HCEC 1CT (cell line): Measurements from ENCODE around the gene ATP8B3.
"Not testable (repeated sequence)": the region's sequence is repeated elsewhere in the genome, so short reads cannot be mapped to it uniquely, and the experiment has no call there.

Source experiments
- DNase-seq: peaks from one replicate; pipeline ENCODE4 v3.0.0-alpha.2; 2017

ATP8B3 gene

DNA sequence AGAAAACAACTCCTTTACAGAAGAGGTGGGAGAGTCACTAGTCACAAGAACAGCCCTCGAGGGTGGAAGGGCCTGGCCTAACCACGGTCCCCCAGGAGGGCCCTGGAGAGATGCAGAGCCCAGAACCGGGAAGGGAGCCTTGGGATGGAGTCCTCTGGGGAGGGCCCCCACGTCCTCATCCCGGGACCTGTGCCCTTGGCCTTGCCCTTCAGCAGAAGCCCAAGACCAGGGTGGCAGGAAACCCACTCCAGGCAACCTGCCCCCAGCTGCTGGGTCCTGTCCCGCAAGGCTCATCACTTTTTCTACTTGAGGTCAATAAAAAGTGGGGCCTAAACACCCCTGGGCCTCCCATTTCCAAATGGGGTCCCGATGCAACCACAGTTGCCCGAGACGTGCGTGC, 2.3 kb upstream of the ATP8B3 start:
- no peak for DNase-seq

DNA sequence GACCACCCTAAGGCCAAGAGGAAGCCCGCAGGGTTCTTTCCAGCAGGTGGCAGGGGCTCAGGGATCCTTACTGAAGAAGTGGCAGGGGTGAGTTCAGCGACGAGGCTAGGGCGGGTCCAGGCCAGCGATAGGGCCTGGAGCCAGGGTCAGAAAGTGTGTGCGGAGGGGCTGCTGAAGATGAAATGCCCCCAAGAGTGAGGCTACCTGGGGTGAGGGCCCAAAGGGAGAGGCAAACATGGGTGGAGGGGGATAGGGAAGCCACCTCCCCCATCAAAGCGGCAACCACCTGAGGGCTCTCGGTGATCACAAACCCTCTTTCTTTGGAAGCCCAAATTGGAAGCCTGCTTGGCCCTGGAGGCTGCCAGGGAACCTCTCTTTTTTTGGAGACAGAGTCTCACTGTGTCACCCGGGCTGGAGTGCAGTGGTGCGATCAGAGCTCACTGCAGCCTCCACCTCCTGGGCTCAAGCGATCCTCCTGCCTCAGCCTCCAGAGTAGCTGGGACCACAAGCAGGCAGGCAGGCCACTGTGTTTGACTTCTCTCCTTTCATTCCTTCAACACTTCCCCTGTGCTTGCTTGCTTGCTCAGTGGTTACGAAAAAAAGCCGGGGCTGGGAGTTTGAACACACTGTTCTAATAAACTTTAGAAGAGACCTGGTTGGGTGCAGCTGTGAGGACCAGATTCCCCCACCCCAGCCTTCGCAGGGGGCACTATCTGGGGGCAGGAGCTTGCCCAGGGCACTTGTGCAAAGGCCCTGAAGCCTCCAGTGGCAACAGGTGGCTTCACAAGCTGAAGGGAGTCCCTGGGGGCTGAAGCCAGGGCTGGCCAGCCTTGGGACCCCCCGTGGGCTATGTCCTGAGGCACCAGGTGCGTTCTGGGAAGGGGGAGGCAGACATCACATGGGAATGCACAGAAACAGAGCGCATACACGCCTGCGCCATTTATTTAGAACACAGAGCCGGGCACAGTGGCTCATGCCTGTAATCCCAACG, 1.4 kb upstream of the ATP8B3 start:
- no peak for DNase-seq

DNA sequence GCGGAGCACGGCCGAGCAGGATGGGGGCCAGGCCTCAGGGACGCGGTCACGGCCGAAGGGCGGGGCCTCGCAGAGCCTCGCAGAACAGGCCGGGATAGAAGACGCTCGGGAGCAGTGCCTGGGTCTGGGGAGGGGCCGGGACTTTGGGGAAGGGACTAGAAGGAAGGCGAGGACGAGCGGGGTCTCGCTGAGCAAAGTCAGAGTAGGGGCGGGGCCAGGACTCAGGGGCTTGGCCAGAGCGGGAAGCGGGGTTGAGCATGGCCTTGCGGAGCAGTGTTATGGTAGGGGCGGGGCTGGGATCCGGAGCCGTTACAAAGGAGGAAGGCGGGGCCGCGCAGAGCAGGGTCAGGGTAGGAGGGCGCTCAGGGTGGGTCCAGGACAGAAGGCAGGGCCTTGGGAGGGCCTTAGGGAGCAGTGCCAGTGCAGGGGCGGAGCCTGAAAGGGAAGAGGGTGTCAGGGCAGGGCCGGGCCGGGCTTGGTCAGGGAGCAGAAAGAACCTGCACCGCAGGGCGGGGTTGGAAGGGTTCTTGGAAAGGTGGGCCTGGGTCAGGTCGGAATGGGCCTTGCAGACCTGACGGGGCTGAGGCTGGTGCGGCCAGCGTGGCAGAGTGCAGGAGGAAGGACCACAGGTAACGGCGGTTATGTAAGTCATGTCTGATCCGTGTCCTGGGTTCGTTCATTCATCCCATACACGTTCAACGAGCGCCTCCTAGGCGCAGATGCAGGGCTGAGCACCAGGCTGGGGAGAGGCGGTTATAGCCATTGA, 533 bp upstream of the ATP8B3 start:
- DNase-seq = peak; percentile 96

DNA sequence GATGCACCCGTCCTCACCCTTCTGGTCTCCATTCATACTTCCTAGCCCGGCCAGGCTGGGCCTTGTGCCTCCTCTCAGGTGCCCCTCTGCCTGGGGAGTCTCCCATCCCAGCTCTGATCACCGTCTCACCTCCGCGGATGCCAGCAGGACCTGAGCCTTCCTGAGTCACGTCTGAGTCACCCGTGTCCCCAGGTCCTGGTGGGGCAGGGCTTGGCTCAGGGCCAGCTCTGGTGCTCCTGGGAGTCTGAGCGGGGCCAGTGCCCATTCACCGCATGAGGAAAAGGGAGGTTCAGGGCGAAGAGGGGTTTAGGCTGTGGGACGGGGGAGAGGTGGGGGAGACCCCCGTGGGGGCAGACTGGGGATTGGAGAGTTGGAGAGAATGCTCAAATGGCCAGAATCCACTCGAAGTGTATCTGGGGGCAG, 593 bp downstream of the ATP8B3 start:
- peak; percentile 28 for DNase-seq

DNA sequence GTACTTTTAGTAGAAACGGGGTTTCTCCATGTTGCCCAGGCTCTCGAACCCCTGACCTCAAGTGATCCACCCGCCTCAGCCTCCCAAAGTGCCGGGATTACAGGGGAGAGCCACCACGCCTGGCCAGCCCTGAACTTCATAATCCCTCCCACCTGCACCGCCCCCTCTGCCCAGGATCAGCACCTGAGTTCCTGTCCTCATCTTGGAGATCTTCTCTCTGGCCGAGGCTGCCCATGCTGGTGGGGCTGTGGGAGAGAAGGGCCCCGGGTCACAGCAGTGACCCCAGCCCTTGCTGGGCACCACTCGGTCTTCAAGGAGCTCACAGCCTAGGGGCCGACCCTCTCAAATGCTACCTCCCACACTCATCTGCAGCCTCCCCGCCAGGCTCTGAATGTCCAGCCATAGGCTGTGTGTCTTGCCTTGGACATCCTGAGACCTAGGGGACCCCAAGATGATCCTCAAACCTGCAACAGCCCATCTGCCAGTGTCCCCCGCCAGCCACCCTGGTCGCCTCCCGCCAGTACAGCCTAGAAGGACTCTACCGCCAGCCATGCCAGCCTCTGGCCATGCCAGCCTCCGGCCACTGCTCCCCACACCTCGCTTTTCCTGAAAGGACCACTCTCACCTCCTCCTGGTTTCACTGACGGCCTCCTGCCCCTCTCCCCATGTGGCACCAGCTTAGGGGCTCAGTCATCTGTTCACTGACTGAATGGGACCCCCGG, 1.5 kb downstream of the ATP8B3 start:
- DNase-seq = no peak

DNA sequence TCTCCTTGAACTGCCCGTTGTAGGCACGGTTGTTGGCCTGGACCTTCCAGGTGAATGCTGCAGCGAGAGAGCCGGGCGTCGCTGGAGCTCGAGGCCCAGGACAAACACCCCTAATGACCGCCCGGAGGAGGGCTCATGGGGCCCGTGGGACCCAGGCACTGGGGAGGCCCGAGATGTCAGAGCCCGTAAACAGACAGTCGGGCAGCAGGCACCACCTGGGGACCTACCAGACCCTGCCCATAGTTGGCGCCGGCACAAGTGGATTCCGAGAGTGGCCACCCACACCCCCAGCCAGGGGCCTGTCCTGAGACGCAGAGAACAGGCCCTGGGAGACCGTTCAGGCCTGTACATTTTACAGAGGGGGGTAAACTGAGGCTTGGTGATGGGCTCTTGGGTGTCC, 2.4 kb downstream of the ATP8B3 start:
- DNase-seq = no peak

DNA sequence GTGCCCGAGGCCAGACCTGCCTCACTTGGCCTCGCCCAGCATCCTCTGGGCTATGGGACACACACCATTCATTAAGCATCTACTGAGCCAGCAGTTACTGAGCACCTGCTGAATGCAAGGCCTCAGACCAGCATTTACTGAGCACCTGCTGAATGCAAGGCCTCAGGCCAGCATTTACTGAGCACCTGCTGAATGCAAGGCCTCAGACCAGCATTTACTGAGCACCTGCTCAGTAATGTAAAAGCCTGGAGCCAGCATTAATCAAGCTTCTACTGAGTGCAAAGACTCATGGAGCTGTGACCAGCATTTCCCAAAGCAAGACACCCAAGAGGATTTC, 3.7 kb downstream of the ATP8B3 start:
- no peak for DNase-seq

DNA sequence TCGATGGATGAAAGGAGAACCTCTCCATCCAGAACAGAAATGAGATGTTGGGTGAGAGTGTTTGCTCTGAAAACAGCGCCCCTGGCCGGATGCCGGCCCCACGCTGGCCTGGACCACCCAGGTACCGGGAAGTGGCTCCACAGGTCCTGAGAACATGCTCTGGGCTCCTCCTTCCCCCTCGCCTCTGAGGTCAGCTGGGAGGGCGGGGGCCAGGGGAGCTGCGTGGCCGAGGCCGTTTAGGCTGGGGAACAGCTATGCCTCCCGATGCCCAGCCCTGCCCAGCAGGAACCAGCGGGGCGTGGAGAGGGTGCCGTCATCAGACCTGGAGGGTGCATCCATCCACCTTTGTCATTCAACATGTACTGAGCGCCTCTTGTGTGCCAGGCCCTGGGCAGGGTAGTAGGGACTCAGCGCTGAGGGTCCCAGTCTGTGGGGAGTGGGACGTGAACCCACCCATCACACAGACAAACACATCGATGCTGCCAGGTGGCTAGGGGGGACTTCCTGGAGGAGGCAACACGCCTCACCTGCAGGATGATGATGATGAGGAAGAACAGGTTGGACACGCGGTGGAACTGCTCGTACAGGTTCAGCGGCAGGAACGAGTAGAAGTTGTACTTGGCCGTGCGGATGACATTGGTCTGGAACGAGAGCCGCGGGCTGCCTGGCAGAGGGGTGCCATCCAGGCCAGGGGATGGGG, 4.2 kb downstream of the ATP8B3 start:
- no peak for DNase-seq

DNA sequence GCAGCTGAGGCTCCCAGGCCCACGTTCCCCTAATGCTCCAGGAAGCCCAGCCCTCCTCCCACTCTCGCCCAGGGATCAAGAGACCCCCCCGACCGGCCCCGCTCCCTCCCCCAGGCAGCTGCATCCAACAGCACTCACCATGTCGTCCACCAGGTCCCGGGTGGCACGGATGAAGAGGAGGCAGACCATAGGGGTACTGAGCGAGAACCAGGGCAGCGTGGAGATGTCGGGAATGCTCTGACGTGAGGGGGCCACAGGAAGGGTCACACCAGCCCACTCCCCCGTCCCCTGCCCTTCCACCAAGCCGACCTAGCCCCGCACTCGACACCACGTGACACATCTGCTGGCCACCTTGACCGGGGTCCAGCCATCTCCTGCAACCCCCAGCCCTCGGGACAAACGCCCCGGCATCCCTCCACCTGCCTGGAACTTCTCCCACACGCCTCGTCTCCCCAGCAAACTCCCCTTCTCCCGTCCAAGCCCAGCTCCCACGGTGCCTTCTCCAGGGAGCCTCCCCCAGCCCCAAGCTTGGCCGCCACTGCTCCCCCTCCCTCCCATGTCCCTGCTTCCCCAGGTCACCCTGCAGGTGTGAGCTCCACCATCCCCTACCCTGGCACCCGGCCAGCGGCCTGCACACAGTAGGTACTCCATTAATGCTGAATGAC, 4.9 kb downstream of the ATP8B3 start:
- DNase-seq = no peak

DNA sequence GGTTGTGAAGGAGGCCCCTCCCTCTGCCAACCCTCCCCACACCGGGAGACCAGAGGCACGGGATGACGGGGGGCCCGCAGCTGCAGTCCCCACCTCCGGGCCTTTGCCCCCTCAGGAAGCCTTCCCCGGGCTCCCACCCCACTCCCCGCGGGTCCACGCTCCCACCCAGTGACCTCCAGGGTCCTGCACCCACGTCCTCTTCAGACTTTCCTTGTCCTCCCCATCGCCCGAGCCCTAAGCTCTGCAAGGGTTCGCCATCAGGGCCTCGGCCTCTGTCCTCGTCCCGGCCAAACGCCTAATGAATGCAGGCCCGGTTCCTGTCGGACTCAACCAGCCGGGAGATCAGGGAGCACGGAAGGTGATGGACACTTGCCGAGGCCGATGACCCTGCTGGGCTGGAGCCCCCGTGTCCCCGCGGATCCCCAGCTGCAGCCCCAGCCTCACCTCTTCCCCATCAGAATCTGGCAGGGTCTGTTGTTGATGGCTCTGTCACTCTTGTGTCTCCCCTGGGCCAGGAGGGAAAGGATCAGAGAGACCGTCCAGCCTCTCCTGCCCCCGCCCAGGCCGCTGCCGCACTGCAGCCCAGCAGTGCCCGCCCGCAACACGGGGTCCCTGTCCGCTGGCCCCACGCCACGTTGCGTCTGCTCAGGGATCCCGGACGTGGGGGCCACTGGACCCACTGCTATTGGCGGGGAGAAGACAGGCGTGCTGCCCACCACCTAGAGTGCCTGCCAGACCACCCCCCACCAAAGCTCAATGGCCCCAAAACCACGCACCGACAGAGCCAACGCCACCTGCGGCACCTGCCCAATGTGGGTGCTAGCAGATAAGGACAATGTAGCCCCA, 5.7 kb downstream of the ATP8B3 start:
- DNase-seq = no peak

DNA sequence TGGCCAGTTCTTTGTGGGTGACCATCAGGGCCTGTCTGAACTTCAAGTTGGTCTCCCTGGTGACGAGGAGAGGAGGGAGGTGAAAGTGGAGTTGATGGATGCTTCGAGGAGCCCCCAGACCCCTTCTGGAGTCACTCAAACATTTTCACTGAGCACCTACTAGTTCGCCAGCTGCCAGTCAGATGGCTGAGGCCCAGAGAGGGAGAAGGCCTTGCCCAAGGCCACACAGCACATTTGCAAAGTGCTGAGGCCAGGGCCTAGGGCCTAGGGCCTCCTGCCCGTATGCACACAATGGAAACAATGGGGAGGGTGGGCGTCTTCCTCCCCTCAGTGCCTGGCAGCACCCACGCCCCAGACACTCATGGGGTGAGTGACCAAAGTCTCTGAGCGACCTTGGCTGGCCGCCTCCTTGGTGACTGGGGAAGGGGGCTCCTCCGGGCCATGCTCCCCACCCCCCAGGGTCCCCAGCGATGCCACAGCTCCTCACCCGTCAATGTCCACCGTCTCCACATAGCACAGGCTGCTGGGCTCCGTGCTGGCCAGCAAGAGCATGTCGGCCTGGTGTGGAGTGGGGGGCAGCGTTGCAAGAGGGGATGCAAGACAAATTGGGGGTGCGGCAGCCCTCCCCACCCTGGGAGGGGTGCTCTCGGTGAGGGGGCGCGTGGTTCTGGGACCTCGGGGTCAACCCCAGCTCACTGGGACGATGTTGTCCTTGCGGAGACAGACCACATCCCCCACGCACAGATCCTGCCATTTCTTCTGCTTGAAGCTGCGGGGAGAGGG, 6.5 kb downstream of the ATP8B3 start:
- no peak for DNase-seq

DNA sequence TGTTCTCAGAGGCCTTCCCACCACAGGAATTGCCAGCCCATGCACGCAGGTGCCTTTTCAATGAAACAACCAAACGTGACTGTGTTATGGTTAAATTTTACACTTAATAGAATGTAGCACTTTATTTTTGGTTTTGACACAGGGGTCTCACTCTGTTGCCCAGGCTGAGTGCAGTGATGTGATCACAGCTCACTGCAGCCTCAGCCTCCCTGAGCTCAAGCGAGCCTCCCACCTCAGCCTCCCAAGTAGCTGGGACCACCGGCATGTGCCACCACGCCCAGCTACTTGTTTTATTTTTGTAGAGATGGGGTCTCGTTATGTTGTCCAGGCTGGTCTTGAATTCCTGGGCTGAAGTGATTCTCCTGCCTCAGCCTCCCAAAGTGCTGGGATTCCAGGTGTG, 7.2 kb downstream of the ATP8B3 start:
- DNase-seq = no peak

DNA sequence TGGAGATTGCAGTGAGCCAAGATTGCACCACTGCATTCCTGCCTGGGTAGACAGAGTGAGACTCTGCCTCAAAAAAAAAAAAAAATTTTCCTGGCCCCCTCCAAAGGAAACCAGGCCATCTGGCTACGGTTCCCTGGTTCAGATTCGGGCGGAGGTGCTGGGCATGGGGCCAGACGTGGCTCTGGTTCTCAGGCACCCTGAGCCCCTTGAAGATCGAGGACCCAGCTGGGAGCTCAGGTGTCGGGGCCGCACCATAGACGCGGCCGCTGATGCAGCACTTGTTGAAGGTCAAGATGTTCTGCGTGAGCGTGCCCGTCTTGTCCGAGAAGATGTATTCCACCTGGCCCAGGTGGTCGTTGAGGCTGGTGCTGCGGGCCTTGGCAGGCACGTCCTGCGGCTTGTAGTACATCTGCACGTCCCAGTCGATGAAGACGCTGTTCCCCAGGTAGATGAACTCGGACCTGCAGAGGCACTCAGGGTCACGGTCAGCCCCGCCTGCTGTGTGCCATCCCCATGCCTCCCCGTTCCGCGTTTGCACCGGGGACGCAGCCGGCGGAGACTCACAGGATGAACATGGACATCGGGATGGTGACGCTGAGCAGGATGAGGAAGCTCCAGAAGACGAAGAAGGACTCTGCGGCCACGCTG, 12.3 kb downstream of the ATP8B3 start:
- no peak for DNase-seq

DNA sequence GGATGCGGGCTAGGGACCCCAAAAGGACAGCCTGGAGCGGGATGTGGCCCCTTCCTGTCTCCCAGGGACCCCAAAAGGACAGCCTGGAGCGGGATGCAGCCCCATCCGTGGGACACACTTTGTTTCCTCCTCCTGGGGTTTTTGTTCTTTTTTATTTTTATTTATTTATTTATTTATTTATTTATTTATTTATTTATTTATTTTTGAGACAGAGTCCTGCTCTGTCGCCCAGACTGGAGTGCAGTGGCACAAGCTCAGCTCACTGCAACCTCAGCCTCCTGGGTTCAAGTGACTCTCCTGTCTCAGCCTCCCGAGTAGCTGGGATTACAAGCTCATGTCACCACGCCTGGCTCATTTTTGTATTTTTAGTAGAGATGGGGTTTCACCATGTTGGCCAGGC, 14.8 kb downstream of the ATP8B3 start:
- not testable (repeated sequence) for DNase-seq

DNA sequence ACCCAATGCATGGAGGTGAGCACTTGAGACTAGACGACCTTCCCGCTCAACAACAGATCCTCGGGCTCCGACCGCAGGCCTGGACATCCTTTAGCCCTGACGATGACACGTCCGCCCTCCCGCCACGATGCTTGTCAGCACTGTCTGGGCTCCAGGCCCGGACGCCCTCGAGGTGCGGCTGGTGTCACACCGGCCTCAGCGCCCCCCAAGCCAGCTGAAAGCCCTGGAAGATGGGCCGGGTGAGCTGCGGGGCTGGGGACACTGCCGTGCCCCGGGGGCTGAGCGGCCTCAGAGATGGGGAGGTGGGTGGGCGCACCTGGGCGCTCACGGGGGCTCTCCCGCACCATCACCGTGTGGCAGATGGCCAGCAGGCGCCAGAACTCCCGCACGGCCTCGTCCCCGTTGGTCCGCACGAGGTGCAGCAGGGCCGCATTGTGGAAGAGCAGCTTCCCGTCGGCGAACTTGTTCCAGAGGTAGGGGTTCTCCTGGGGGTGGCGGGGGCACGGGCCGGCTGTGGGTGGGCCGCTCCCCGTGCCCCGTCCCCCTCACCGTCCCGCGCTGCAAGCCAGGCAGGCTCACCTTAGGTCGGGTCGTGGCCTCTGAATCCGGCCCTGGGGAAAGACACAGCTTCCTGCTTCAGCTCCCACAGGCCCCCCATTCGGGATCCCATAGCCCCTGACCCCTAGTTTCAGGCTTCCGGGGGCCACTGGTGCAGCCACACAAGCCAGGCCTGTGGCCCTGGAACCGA, 15.5 kb downstream of the ATP8B3 start:
- no peak for DNase-seq

DNA sequence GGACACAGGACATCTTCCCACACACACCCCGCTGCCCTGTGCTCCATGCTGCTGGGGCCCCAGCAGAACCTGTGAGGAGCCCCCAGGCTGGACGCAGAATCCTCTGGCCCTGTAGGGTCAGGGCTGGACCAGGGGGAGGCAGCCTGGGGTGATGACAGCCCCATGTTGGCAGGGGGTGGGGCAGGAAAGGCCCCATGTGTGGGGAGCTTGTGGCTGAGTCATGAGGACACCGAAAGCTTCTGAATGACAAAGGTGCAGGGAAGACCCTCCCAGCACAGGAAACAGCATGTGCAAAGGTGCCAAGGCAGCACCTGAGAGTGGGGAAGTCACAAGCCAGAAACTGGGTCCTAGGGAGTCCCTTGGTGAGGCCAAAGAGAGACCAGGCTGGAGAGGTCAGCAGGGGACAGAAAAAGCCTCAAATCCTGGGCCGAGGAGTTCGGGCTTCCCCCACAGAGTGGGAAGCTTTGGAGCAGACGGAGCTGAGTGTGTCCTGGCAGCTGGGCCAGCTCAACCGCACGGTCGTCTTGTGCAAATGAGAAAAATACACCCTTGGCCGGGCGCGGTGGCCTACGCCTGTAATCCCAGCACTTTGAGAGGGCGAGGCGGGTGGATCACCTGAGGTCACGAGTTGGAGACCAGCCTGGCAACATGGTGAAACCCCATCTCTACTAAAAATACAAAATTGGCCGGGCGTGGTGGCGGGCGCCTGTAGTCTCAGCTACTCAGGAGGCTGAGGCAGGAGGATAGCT, 17.5 kb downstream of the ATP8B3 start:
- DNase-seq = no peak

DNA sequence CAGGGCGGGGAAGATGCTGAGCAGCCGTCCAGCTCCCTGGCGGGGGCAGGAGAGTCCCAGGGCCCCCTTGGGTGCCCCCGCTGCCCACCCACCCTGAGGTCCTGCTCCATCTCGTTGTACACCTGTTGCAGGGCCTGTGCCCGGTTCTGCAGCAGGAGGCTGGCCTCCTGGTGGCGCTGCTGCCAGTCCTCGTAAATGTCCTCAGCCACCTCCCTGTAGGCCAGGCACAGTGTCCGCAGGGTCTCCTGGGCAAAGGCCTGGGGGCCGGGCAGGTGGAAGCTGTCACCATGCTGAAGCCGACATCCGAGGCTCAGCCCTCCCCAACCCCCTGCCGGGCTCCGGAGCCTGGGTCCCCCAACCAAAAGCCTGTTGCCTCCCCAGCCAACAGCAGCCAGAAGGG, 20.2 kb downstream of the ATP8B3 start:
- no peak for DNase-seq

DNA sequence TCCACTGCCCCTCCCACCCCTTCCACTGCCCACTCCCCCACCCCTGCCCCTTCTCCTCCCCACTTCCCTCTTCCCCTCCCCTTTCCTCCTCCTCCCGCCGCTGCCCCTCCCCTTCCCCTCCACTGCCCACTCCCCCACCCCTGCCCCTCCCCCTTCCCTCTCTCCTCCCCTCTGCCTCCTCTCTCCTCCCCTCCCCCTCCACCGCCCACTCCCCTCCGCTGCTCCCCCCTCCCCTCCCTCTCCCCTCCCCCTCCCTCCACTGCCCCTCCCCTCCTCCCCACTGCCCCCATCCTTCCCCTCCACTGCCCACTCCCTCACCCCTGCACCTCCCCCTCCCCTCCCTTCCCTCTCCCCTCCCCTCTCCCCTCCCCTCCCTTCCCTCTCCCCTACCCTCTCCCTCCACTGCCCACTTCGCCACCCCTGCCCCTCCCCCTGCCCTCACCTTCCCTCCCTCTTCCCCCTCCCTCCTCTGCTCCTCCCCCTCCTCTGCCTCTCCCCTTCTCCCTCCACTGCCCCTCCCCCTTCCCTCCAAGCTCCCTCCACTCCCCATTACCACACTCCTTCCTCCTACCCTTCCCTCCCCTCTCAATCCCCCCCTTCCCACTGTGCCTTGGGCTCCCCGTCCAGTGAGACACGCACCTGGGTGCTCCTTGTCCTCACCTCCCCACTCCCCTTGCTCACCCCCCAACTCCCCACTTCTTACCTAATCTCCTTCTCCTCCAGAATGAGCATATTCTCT, 21.9 kb downstream of the ATP8B3 start:
- no peak for DNase-seq
